GM18511 (cell line): ENCODE results near the gene LTO1.

Experiments used
- ATAC-seq: cut with Tn5 transposase; IDR thresholded peaks from one replicate; pipeline ENCODE4 v1.9.1; 2021; ENCODE audit warnings: mild to moderate bottlenecking, moderate library complexity; ENCODE audit not compliant: unreplicated experiment

Gene LTO1

DNA sequence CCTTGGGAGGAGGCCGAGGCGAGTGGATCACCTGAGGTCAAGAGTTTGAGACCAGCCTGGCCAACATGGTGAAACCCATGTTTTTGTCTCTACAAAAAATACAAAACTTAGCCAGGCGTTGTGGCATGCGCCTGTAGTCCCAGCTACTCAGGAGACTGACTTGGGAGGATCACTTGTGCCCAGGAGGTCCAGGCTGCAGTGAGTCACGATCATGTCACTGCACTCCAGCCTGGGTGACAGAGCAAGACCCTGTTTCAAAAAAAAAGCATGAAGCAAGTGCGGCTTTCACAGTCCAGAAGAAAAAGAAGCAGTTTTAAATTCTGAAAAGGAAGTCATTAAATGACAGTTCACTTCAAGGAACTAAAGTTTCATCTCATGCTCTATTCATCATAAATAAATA lies 7.1 kb upstream of the LTO1 start:
- no peak for ATAC-seq

GRCh38 chr11:69680688-69681087 lies 5.5 kb upstream of the LTO1 start:
- ATAC-seq = no peak

DNA sequence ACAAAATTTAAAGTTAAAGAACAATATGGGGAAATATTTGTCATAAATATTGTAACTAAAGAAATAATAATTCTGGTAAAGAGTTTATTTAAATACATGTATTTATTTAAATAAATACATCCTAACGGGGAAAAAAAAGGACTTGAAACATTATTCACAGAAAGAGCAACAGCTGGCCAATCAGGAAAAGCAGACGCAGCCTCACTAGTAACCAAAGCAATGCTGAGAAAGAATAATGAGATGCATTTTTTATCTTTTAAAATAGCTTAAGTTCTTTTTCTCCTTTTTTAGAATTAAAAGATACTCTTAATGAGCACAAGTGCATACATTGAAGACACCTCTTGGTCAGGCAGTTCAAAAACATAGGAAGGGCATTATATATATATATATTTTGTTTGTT lies 2.6 kb upstream of the LTO1 start:
- ATAC-seq = no peak

DNA sequence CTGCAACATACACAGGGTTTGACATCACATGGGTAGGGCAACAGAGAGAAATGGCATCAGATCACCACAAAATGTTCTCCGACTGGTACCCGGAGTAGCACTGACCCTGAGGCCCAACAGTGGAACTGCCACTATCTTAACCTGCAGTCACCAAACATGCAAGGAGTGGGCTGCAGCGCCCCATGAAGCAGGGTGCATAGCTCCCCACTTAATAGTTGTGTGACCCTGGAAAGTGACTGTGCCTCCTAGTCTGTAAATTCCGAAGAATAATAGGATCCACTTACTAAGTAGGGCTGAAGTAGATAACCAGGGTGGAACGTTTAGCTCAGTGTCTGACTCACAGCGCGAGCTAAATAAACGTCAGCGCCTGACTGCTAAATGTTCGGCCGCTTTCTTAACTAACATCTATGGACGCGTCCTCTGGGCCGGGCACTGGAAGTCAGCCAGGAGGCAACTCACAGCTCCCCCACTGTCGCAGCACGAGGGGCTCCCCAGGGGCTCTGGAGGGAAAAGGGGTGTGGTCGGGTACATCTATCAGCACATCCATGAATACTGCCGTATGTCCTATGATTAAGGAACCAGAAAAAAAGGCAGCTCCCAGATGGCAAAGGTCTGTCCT lies 777 bp downstream of the LTO1 start:
- no peak for ATAC-seq

- ATAC-seq = no peak
These were observed 3.3 kb downstream of the LTO1 start for GRCh38 chr11:69671734-69672465.

GRCh38 chr11:69670158-69670845 lies 4.9 kb downstream of the LTO1 start:
- ATAC-seq = no peak

- ATAC-seq = no peak
These were observed 5.7 kb downstream of the LTO1 start for GRCh38 chr11:69669486-69669885.

- no peak for ATAC-seq
These were observed 7.2 kb downstream of the LTO1 start for GRCh38 chr11:69667619-69668604.

DNA sequence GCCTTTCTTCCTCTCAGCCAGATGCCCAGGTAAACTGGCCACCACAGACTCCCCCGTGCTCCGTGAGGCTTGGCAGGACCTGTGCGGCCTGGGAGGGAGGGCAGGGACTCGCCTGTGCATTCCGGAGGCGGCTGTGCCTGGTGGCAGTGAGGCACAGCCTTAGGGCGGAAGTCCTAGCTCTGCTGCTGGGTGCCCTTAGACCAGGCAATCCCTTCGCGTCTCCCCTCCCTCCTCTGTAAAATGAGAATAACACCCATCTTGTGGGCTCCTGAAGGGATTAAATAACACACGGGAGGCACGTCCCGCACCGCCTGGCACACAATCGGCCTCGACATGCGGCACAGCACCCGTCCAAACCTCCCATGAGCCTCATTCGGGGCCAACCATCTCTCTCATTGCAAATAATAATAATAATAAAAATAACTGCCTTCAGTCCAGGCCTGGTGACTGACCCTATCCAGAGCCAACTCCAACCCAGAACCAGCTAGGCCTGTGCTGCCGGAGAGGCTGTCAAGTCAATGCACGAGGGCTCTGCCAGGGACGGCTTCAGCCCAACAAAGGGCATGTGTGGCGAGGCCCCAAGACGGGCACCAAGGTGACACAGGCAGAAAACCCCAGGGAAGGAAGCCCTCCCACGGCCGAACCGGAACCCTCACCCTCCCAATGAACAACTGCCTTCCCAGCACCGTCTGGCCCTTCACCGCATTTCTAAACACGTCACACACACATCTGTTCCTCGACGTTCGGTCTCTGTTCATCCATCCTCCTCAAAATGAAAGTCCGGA lies 8.2 kb downstream of the LTO1 start:
- ATAC-seq = no peak

- ATAC-seq = no peak
These were observed 8.9 kb downstream of the LTO1 start for GRCh38 chr11:69666261-69666660.

GRCh38 chr11:69665669-69666068 lies 9.5 kb downstream of the LTO1 start:
- ATAC-seq = no peak

DNA sequence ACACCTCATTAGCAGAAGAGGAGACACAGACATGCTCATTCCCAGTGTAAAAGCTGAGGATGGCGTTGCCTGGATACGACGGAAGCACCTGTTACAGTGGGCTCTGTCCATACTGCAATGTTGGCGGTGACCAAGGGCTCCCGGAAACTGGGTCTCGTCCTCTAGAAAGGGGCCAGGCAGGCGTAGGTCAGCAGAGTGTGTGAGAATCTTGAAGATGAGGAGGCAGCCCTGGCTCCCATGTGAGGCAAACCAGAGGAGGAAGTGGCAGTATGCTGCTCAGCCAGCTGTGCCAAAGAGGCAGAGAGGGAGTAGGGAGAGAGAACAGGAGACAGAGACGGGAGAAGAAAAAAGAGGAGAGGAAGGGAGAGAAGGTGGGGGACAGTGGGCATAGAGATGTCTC lies 10.3 kb downstream of the LTO1 start:
- no peak for ATAC-seq

DNA sequence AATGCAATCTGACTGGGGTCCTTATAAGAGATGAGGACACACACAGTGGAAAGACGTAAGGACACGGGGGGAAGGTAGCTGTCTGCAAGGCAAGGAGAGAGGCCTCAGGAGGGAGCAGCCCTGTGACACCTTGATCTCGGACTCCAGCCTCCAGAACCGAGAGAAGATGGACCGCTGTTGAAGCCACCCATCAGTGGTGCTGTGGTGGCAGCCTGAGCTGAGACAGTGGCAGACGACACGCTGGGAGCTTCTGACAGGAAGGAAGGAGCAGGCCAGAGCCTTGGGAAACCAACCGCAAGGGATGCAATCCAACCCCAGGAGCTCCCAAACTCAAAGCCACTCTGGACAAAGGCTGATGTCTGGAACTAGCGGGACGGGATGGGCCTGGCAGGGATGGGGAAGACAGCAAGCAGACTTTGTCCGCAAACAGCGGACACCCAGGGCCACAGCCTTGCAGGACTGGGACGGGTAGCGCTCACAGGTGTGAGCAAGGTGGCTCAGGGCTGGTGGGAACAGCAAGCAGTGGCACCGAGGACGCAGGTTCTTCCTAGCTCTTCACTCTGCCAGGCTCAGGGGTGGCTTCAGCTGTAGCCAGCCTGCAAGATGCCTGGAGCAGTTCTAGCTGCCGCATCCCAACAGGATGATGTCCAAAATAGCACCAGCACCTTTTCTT lies 10.9 kb downstream of the LTO1 start:
- ATAC-seq = no peak

- ATAC-seq = no peak
These were observed 11.8 kb downstream of the LTO1 start for GRCh38 chr11:69663326-69663725.

DNA sequence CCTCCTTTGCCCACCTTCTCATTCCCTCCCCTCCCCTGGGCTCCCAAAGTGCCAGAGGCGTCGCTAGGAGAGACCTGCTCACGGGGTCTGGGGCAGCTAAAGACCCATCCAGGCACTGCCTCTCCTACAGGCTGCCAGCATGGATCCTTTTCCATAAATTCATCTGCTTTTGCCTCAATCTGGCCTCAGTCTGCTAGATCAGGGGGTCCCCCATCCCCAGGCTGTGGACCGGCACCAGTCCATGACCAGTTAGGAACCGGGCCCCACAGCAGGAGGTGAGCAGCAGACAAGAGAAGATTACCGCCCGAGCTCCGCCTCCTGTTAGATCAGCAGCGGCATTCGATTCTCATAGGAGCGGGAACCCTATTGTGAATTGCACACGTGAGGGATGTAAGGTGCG lies 12.3 kb downstream of the LTO1 start:
- ATAC-seq = no peak

DNA sequence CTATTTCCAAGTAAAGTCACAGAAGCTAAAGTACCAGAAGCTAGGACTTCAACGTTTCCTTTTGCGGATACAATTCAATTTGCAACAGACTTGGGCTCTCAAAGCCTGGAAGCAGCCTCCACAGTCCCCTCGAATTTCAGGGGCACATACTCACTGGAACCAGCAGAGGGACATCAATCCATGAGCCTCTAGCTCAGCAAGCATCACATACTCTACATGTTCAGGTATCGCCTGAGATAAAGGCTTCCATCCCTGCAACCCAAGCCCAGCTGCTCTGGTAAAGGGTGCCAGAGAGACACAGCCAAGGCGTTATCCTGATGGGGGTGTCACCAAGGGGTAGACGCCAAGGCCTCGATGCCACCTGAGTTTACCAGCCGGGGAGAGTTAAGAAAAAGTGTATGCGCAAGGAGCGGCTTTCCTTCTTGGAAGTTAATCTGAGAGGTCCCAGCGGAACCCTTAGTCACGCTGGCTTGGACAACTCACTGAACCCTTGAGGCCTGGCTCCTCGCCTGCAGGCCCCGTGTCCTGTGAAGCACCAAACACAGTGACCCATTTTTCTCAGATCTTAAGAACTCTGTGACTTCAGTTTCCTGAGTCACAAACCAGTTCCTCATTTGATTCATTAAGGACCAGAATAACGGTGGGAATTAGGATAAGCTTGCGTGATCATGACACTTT lies 13.0 kb downstream of the LTO1 start:
- no peak for ATAC-seq

DNA sequence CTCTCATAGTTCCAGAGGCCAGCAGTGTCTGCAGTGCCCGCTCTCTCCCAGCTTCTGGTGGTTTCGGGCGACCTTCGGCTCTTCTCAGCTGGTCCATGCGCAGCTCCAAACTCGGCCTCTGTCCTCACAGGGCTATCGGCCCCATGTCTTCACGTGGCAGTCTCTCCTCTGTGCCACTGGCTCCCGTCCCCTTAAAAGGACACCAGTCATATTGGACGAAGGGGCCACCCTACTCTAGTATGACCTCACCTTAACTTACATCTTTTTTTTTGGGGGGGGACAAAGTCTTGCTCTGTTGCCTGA lies 13.8 kb downstream of the LTO1 start:
- ATAC-seq = no peak

DNA sequence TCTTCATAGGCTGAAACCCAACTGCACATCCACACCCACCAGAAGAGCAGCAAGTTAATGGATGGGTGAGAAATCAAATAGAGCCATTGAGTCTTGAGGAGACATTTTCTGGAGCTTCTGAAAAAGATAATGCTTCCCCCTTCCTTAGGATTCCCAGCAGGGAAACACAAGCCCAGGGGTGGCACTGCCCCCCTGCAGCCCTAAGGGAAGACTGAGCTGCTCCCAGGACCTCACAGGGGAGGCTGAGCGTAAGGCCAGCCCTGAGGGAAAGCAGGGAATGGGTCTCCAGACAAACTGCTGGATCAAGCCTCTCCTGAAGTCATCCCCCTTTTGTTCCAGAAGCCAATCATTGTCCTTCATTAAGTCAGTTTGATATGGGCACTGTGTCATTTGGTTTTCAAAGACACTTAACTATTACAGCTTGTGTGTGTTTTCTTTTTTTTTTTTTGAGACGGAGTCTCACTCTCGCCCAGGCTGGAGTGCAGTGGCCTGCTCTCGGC lies 15.1 kb downstream of the LTO1 start:
- no peak for ATAC-seq

DNA sequence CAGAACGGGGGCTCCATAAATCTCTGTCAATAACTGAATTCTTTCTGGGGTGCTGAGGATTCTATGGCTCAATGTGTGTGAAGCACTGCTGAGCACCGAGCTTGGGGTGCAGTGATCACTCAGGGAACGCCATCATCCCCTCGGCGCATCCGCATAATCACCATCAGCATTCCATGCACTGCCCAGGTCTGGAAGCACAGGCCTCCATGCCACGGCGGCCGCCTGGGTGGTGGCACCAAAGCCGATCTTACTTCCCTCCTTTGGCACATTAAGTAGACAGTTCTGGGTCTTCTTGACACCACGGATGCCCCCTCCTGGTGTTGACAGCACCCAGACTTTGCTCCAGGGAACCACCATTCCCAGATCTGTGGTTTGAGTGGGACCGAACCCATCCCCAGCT lies 15.6 kb downstream of the LTO1 start:
- no peak for ATAC-seq
